Measurements from ENCODE around the gene LAMA1.

LAMA1 gene

GRCh38 chr18:7062811-7063210, 54.8 kb downstream of the LAMA1 start:
- DNase-seq (ENCODE audit: extremely low read depth, low read depth), result no peak
- H3K4me3 ChIP-seq (replicated peaks; ENCODE audit: low read depth, low read length), result no peak overlapping the region
- TF ChIP-seq, protein P1, sequence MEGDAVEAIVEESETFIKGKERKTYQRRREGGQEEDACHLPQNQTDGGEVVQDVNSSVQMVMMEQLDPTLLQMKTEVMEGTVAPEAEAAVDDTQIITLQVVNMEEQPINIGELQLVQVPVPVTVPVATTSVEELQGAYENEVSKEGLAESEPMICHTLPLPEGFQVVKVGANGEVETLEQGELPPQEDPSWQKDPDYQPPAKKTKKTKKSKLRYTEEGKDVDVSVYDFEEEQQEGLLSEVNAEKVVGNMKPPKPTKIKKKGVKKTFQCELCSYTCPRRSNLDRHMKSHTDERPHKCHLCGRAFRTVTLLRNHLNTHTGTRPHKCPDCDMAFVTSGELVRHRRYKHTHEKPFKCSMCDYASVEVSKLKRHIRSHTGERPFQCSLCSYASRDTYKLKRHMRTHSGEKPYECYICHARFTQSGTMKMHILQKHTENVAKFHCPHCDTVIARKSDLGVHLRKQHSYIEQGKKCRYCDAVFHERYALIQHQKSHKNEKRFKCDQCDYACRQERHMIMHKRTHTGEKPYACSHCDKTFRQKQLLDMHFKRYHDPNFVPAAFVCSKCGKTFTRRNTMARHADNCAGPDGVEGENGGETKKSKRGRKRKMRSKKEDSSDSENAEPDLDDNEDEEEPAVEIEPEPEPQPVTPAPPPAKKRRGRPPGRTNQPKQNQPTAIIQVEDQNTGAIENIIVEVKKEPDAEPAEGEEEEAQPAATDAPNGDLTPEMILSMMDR (IDR thresholded peaks at IDR 0.05; ENCODE audit: low read depth, low read length, missing control alignments), result no peak

GRCh38 chr18:7062236-7062635, 55.4 kb downstream of the LAMA1 start:
- TF ChIP-seq, protein P1 (IDR thresholded peaks at IDR 0.05; ENCODE audit: low read depth, low read length, missing control alignments), result no peak
- H3K4me3 ChIP-seq (replicated peaks; ENCODE audit: low read depth, low read length), result no peak overlapping the region
- no peak for DNase-seq (ENCODE audit: extremely low read depth, low read depth)

- TF ChIP-seq, protein P1 (IDR thresholded peaks at IDR 0.05; ENCODE audit: low read depth, low read length, missing control alignments), result no peak
- no peak for DNase-seq (ENCODE audit: extremely low read depth, low read depth)
- no peak overlapping the region for H3K4me3 ChIP-seq (replicated peaks; ENCODE audit: low read depth, low read length)
Measured at GRCh38 chr18:7059276-7059675, 58.3 kb downstream of the LAMA1 start.

GRCh38 chr18:7056026-7056425, 61.6 kb downstream of the LAMA1 start:
- DNase-seq (ENCODE audit: extremely low read depth, low read depth), result no peak
- no peak overlapping the region for H3K4me3 ChIP-seq (replicated peaks; ENCODE audit: low read depth, low read length)
- TF ChIP-seq, protein P1 (IDR thresholded peaks at IDR 0.05; ENCODE audit: low read depth, low read length, missing control alignments), result no peak

DNA sequence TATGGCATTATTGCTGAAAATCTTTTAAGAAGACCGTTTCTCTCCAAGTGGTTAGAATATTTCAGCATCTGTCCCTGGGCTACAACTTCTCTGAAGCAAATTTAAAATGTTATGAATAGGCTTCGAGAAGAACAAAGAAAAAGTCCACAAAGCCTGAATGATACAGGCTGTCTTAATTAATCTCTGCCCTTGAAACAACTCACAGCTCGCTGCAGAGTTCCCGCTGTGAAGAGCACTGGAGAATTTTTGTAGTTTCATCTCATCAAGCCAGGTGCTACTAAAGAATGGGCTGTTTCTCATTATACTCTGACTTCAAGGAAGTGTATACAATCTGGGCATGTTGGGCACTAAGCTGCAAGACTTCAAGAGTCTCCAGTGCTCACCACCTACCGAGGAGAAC, 67.6 kb downstream of the LAMA1 start:
- TF ChIP-seq, protein P1 (IDR thresholded peaks at IDR 0.05; ENCODE audit: low read depth, low read length, missing control alignments), result no peak
- no peak for DNase-seq (ENCODE audit: extremely low read depth, low read depth)
- H3K4me3 ChIP-seq (replicated peaks; ENCODE audit: low read depth, low read length), result no peak overlapping the region

- no peak overlapping the region for H3K4me3 ChIP-seq (replicated peaks; ENCODE audit: low read depth, low read length)
- no peak for DNase-seq (ENCODE audit: extremely low read depth, low read depth)
- TF ChIP-seq, protein P1 (IDR thresholded peaks at IDR 0.05; ENCODE audit: low read depth, low read length, missing control alignments), result no peak
Measured at GRCh38 chr18:7048081-7048480, 69.5 kb downstream of the LAMA1 start.

GRCh38 chr18:7047336-7047735, 70.3 kb downstream of the LAMA1 start:
- no peak for DNase-seq (ENCODE audit: extremely low read depth, low read depth)
- TF ChIP-seq, protein P1 (IDR thresholded peaks at IDR 0.05; ENCODE audit: low read depth, low read length, missing control alignments), result no peak
- no peak overlapping the region for H3K4me3 ChIP-seq (replicated peaks; ENCODE audit: low read depth, low read length)
